NCI-H1417 (cell line): ENCODE data around the gene ANXA5.
"Not testable (repeated sequence)": the region's sequence is repeated elsewhere in the genome, so short reads cannot be mapped to it uniquely, and the experiment has no call there.

Experiments
- DNase-seq, 3 experiments: peaks; one replicate each; lab custom pipeline; 2025; lab: John Stamatoyannopoulos, UW

Gene ANXA5

GRCh38 chr4:121696581-121697461 lies at the start of gene ANXA5:
Gene ANXA5 (minus strand): TSS chr4:121696980. CDS start chr4:121696589, 391 bp downstream.
- peak; percentile 1 to 86 (median 83) for DNase-seq

GRCh38 chr4:121742794-121743193 lies 46.0 kb upstream of the ANXA5 start:
- no peak for DNase-seq

DNA sequence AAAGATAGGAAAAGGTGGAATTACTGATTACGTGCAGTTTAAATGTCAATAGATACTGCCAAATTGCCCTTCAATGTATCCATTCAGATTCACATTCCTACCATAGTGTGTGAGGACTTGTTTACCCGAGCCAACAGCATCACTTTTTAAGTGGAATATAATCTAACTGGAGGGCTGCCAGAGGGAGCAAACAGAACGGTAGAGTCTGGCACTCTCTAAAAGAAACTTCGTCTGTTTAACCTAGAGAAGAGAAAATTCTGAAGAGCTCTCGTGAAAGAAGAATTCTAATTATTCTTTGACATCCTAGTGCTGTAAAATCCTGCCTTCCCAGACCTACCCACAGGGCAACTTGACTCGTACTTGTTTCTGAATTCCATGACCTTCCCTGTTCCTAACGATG lies 45.0 kb upstream of the ANXA5 start:
- DNase-seq = no peak

GRCh38 chr4:121740796-121741409 lies 44.1 kb upstream of the ANXA5 start:
- DNase-seq = no peak

DNA sequence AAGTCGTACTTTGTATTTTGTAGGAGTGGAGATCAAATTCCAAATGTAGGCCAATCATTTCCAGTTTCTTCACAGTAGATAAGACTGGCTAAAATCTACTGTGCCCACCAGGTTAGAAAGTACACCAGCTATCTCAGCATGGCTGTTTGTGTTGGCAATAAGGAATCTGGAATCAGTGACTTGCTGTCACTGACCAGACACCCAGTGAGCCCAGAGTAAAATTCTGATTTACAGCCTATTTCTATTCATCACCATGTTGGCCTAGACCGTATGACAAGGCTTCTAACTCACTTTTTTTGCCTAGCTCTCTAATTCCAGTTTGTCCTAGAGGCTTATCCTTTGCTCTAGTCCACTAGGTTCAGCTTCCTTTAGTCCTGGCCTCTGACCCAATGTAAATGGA lies 42.8 kb upstream of the ANXA5 start:
- DNase-seq = no peak

- DNase-seq = no peak
These were observed 42.2 kb upstream of the ANXA5 start for GRCh38 chr4:121738780-121739535.

DNA sequence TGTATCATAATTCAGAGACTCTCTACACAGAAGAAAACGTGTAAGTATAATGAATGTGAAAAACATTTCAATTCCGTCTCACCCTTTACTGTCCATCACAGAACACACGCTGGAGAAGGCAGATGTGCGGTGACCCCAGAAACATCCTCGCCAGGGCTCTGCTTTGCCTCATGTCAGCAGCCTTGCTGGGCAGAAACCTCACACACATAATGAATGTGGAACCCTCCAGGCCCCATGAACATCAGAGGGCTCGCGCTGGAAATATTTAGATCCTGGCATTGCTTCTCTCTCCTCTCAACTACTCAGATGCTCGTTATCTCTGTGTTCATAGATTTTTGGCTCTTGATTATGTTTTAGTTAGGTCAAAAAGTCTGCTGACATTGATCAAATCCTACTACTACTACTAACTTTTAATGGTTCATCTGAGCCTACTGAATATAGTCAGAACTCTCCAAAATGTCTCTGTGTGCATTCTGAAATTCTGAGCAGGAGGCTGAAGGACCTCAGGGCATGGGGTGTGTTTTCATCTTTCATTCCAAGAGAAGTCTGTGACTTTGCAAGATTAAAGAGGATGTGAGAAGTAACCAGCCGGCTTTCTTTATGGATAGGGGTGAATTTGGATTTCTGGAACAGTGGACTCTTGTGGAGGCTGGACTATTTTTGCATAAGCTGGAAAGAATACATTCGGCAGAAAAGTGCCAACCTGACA lies 41.2 kb upstream of the ANXA5 start:
- no peak for DNase-seq

- DNase-seq = peak in 2 of 3 experiments; percentile 24 to 70
These were observed 40.1 kb upstream of the ANXA5 start for GRCh38 chr4:121736735-121737351.

DNA sequence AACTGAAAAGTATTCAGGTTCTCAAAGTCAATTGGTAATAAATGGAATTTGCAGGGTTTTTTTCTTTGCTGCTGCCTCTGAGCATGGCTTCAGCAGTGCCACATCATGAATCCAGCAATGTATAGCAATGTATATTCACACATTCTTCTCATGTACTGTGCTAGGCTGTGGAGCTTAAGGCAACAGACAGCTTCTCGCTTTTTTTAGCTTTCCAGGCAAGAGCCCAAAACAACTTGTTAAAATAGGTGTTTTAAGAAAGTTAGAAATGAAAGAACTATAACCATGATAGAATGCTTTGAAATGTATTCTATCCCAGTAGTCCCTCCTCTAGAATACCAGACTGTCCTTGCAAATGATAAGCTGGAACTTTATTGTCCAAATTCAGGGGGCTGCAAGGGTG lies 37.8 kb upstream of the ANXA5 start:
- no peak for DNase-seq

DNA sequence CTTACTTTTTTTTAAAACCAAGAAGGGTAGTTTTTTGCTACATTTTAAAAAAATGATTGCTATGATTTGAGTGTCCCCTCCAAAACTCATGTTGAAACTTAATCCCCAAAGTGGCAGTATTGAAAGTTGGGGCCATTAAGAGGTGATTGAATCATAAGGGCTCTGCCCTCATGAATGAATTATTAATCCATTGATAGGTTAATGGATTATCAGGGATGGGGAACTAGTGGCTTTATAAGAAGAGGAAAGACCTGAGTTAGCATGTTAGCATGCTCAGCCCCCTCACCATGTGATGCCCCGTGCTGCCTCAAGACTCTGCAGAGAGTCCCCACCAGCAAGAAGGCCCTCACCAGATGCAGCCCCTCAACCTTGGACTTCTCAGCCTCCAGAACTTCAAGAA lies 37.2 kb upstream of the ANXA5 start:
- no peak for DNase-seq

GRCh38 chr4:121729753-121730152 lies 33.0 kb upstream of the ANXA5 start:
- DNase-seq = not testable (repeated sequence)

GRCh38 chr4:121728798-121729226 lies 32.0 kb upstream of the ANXA5 start:
- DNase-seq = no peak

DNA sequence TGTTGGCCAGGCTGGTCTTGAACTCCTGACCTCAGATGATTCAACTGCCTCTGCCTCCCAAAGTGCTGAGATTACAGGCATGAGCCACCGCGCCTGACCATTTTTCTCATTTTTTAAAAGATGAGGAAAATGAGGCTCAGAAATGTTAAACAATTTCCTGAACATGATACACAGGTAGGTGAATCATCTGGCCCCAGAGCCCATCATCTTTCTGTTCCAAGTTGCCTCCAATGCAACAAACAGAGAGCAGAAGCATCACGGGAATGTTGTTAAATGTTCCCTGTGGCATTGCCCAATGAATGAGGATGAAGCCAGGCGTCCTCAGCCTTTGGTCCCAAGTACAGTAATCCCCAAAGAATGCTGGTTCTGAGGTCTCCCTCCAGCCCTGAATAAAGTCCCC lies 31.3 kb upstream of the ANXA5 start:
- DNase-seq = no peak

GRCh38 chr4:121726642-121727268 lies 30.0 kb upstream of the ANXA5 start:
- peak; percentile 0 to 72 (median 25) for DNase-seq

DNA sequence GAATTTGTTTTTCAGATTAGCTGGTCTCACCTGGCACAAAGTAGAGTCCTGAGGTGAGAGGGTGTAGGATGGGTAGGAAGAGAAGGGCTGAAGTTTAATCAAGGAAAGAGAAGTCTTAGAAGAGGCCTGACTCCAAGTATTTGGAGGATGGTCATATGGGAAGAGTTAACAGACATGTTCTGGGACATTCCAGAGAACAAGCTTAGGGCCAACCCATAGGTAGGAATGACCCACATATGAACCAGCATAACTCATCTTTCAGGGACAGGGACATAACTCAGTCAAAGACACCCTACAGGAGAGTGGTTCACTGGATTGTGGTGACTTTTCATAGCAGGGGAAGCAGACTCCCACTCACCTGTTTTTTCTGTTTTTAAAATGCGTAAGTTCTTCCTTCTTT lies 27.9 kb upstream of the ANXA5 start:
- DNase-seq = no peak

DNA sequence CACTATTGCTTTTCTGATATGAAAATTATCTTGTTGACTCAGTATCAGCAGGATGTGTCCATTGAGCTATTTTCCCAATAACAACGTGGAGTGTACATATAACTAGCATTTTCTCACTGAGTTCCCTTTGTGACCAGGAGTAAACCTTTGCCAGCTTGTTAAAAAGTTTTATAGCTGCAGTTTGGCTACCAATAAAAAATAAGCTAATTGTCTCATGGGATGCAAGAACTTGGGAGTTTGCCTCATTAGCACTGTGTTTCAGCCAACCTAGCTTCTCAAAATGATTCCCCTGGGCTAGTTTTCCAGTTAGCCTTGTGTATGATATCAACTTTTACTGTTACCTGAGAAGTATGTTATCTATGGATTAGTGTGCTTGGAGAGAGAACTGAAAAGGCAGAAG lies 24.9 kb upstream of the ANXA5 start:
- no peak for DNase-seq

DNA sequence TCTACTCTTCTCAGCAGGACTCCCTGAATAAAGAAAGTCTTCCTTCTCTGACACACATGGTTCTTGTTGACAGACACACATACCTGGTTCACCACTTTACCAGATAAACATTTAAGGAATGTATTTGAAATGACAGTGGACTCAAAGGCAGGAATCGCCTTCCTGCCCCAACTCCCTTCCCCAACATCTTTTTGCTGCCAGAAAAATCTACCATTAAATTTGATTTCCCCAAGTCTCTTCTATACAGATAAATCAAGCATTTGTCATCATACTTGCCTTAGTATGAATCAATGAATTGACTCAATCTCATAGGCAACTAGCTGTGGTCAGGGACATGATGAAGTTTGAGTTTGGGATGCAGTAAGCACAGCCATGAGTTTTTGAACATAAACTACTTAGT lies 23.3 kb upstream of the ANXA5 start:
- DNase-seq = no peak

DNA sequence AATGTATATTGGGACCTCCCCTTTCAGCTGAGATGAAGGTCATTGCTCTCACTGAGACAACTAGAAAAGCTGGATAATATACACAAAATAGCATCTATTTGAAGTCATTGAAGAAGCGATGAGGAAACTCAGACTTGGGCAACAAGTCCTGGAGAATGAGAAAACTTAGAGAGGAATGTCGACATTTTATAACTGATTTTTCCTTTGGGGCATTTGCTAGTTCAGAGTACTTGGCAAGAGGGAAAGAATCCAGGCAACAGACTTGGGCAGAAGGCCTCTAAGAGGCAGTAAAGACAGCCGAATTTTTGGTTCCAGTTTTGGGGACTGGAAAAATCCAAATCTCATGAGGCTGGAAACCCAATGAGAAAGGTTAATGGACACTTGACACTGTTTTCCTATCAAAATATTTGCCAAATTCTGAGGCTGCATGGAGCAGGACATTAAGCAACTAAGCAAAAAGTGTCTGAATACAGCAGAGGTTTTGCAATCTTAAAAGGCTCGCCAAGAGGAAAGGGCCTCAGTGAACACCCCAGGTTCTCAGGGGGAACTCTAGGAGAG lies 21.0 kb upstream of the ANXA5 start:
- DNase-seq = no peak

- DNase-seq = no peak
These were observed 17.8 kb upstream of the ANXA5 start for GRCh38 chr4:121714548-121714947.

GRCh38 chr4:121712783-121713182 lies 16.0 kb upstream of the ANXA5 start:
- no peak for DNase-seq
